ENCODE measurements around the gene LRPAP1. TPM values are rescaled to one million over a fixed set of nuclear protein-coding genes. Genes with fewer than 3 reads are reported as not detected.
"Not testable (repeated sequence)": the region's sequence is repeated elsewhere in the genome, so short reads cannot be mapped to it uniquely, and the experiment has no call there.

The LRPAP1 gene
- total and polyA plus RNA-seq, 10 of the 15 experiments (the other 5 are each of a cell fraction or from before 2014, with no cell fraction given): 1.0 to 100 (median 51.1) TPM

DNA sequence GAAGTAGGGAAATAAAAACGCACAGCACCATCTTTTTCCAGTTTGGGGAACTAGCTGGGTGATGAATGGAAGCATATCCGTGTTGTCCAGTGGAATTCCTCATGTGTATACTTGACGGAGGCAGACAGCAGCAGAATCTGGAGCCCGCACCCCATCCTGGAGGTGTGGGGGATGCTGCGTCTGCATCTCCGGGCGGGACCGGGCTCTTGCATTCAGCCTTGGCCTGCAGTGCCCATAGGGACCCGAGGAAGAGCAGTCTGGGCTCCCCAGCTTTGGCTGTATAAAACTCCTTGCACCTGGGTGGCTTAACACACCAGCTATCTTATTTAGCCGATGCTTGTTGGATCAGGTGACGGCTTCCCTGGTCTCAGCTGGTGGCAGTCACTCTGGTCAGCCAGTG lies 39.7 kb upstream of the LRPAP1 start (continued):
- TF ChIP-seq, protein P1, sequence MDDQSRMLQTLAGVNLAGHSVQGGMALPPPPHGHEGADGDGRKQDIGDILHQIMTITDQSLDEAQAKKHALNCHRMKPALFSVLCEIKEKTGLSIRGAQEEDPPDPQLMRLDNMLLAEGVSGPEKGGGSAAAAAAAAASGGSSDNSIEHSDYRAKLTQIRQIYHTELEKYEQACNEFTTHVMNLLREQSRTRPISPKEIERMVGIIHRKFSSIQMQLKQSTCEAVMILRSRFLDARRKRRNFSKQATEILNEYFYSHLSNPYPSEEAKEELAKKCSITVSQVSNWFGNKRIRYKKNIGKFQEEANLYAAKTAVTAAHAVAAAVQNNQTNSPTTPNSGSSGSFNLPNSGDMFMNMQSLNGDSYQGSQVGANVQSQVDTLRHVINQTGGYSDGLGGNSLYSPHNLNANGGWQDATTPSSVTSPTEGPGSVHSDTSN (IDR thresholded peaks at IDR 0.05; ENCODE audit: insufficient replicate concordance, low read depth, low read length): no peak
- TF ChIP-seq PAX5 (IDR thresholded peaks at IDR 0.05; ENCODE audit: borderline replicate concordance, low read depth, low read length) (no peak), ZNF622 (IDR thresholded peaks at IDR 0.05) (no peak), DPF2 (IDR thresholded peaks at IDR 0.05) (no peak), ZNF217 (IDR thresholded peaks at IDR 0.05) (no peak), CBX5 (IDR thresholded peaks at IDR 0.05; ENCODE audit: low read depth) (no peak), MTA3 (IDR thresholded peaks at IDR 0.05; ENCODE audit: borderline replicate concordance, low read length) (no peak), STAT1 (conservative IDR thresholded peaks at IDR 0.05) (no peak), ZBED1 (IDR thresholded peaks at IDR 0.05; ENCODE audit: borderline replicate concordance) (no peak), SMARCA5 (IDR thresholded peaks at IDR 0.05) (no peak)

DNA sequence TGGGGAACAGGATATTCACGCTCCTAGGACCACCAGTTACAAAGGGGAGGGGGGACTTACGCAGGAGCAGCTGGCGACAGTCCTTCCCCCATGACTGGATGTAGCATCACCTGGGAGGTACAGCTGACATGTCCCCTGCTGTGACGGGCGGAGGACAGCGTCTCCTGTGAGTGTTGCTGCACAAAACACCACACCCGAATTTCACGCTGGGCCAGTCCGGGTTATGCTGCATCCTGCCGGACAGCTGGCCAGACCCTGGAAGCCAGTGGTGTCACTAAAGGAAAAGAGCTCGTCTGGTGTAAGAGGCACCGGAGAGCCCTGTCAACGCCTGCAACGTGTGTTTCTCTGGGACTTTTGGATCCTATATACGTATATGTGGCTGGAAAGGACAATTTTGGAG lies 38.7 kb upstream of the LRPAP1 start:
- H2AFZ ChIP-seq (ENCODE audit: control insufficient read depth, low read depth, low read length); CTCF ChIA-PET; ATAC-seq; H3K4me1 ChIP-seq (ENCODE audit: control insufficient read depth, insufficient read depth, low read length); BruUV-seq (replicated peaks); DNase-seq (ENCODE audit: low read depth, low spot score); FAIRE-seq; POLR2A ChIA-PET; SMC1A ChIA-PET (ENCODE audit: uncharacterized antibody, unreplicated experiment); H3K4me2 ChIP-seq (ENCODE audit: control insufficient read depth, insufficient read depth); H3K9me3 ChIP-seq (replicated peaks; ENCODE audit: control insufficient read depth, insufficient read depth, low read length); H3K4me3 ChIP-seq; in situ Hi-C loops (cut with MboI); H3K9ac ChIP-seq (ENCODE audit: control insufficient read depth, insufficient read depth, low read length); H3K27me3 ChIP-seq (replicated peaks in 1 of 2; ENCODE audit: control insufficient read depth in 2 of 2, insufficient read depth in 2 of 2, low read length in 1 of 2); H3K27ac ChIP-seq (ENCODE audit: control insufficient read depth, insufficient read depth); RAD21 ChIA-PET (ENCODE audit: unreplicated experiment); H3K79me2 ChIP-seq (ENCODE audit: control insufficient read depth, insufficient read depth, low read length); H4K20me1 ChIP-seq (ENCODE audit: control insufficient read depth, insufficient read depth); H3K36me3 ChIP-seq (ENCODE audit: control insufficient read depth in 2 of 2, insufficient read depth in 2 of 2, low read length in 1 of 2); intact Hi-C loops (cut with micrococcal nuclease; ENCODE audit: unreplicated experiment): not testable (repeated sequence)
- 50% methylated on average over 14 of the region's 15 CpGs for WGBS (ENCODE audit: insufficient coverage, insufficient replicate concordance, low lambda C conversion rate, missing lambda C conversion rate)

- SMC1A ChIA-PET (ENCODE audit: uncharacterized antibody, unreplicated experiment); POLR2A ChIA-PET: not testable (repeated sequence)
Measured at GRCh38 chr4:3569611-3570010, 37.4 kb upstream of the LRPAP1 start.

DNA sequence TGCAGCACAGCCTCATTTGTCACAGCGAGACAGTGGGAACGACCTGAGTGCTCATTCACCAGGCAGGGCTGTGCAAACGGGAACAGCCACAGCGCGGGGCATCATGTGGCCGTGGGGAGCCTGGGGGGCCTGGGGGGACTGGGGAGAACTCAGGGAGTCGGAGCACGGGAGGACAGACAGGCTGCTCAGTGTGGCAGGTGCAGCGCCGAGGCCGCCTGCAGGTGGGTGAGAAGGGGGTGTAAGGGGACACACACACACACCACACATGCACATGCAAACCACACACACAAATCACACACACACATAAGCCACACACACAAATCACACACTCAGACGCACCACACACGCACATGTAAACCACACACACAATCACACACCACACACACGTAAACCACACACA lies 34.5 kb upstream of the LRPAP1 start:
- RAD21 ChIA-PET (ENCODE audit: unreplicated experiment): not testable (repeated sequence)

More at GRCh38 chr4:3569611-3570010, 37.4 kb upstream of the LRPAP1 start:
- WGBS (ENCODE audit: insufficient coverage, insufficient replicate concordance, low lambda C conversion rate, missing lambda C conversion rate): 85% methylated on average over 10 of the region's 15 CpGs
- H2AFZ ChIP-seq (ENCODE audit: control insufficient read depth, low read depth, low read length); H3K4me3 ChIP-seq; DNase-seq (ENCODE audit: low read depth, low spot score); RAD21 ChIA-PET (ENCODE audit: unreplicated experiment); H4K20me1 ChIP-seq (ENCODE audit: control insufficient read depth, insufficient read depth); H3K27ac ChIP-seq (ENCODE audit: control insufficient read depth, insufficient read depth); CTCF ChIA-PET; H3K9me3 ChIP-seq (replicated peaks; ENCODE audit: control insufficient read depth, insufficient read depth, low read length); H3K79me2 ChIP-seq (ENCODE audit: control insufficient read depth, insufficient read depth, low read length); FAIRE-seq; ATAC-seq; H3K4me2 ChIP-seq (ENCODE audit: control insufficient read depth, insufficient read depth); H3K4me1 ChIP-seq (ENCODE audit: control insufficient read depth, insufficient read depth, low read length); H3K27me3 ChIP-seq (replicated peaks in 1 of 2; ENCODE audit: control insufficient read depth in 2 of 2, insufficient read depth in 2 of 2, low read length in 1 of 2); H3K36me3 ChIP-seq (ENCODE audit: control insufficient read depth in 2 of 2, insufficient read depth in 2 of 2, low read length in 1 of 2); H3K9ac ChIP-seq (ENCODE audit: control insufficient read depth, insufficient read depth, low read length); BruUV-seq (replicated peaks); intact Hi-C loops (cut with micrococcal nuclease; ENCODE audit: unreplicated experiment); in situ Hi-C loops (cut with MboI): not testable (repeated sequence)

More for the DNA sequence above, 34.5 kb upstream of the LRPAP1 start:
- BruUV-seq (replicated peaks); POLR2A ChIA-PET; FAIRE-seq; H4K20me1 ChIP-seq (ENCODE audit: control insufficient read depth, insufficient read depth); H3K79me2 ChIP-seq (ENCODE audit: control insufficient read depth, insufficient read depth, low read length); H3K9ac ChIP-seq (ENCODE audit: control insufficient read depth, insufficient read depth, low read length); H3K9me3 ChIP-seq (replicated peaks; ENCODE audit: control insufficient read depth, insufficient read depth, low read length); intact Hi-C loops (cut with micrococcal nuclease; ENCODE audit: unreplicated experiment); ATAC-seq; H3K36me3 ChIP-seq (ENCODE audit: control insufficient read depth in 2 of 2, insufficient read depth in 2 of 2, low read length in 1 of 2); DNase-seq (ENCODE audit: low read depth, low spot score); CTCF ChIA-PET; H3K4me1 ChIP-seq (ENCODE audit: control insufficient read depth, insufficient read depth, low read length); H3K4me3 ChIP-seq; H3K4me2 ChIP-seq (ENCODE audit: control insufficient read depth, insufficient read depth); H2AFZ ChIP-seq (ENCODE audit: control insufficient read depth, low read depth, low read length); in situ Hi-C loops (cut with MboI); H3K27ac ChIP-seq (ENCODE audit: control insufficient read depth, insufficient read depth); SMC1A ChIA-PET (ENCODE audit: uncharacterized antibody, unreplicated experiment); H3K27me3 ChIP-seq (replicated peaks in 1 of 2; ENCODE audit: control insufficient read depth in 2 of 2, insufficient read depth in 2 of 2, low read length in 1 of 2): not testable (repeated sequence)
- WGBS (ENCODE audit: insufficient coverage, insufficient replicate concordance, low lambda C conversion rate, missing lambda C conversion rate): 78% methylated on average over 9 of the region's 14 CpGs

All from GM12878 (cell line).